ENCODE measurements around the gene MSTN.

- TF ChIP-seq CTCF (IDR thresholded peaks at IDR 0.05) (no peak), POLR2A (IDR thresholded peaks at IDR 0.05; ENCODE audit: low read depth) (no peak)
Observed at GRCh38 chr2:190107409-190107808, 44.9 kb upstream of the MSTN start.

Data from esophagus muscularis mucosa (tissue), 3 donors.